H1 (cell line): ENCODE data around the gene RFX2. TPM values are rescaled to one million over a fixed set of nuclear protein-coding genes. Genes with fewer than 3 reads are reported as not detected.

ENCODE experiments used
- EP300 ChIP-seq, 2 experiments: IDR thresholded peaks; 1 replicate in 1 of 2; 2 replicates in 1 of 2; pipeline ENCODE4 v1.6.1; 2011 to 2012; ENCODE audit warnings: low read depth in 2 of 2, low read length in 2 of 2, mild to moderate bottlenecking in 2 of 2, borderline replicate concordance in 1 of 2, inconsistent platforms in 1 of 2, moderate library complexity in 1 of 2
- TBP ChIP-seq: IDR thresholded peaks from 2 replicates; pipeline ENCODE4 v1.6.1; 2011; ENCODE audit warnings: low read depth, low read length, improper control_type of control experiment
- polyA plus RNA-seq, 7 experiments: library from polyadenylated mRNA; depleted of rRNA in 3 of 7; stranded (reverse) in 5 of 7; unstranded in 2 of 7; fragments of >200 nt in 5 of 7; fragments of 200-250 nt in 2 of 7; gene quantifications; 1 replicate in 5 of 7; 2 replicates in 1 of 7; 4 replicates in 1 of 7; pipeline versions ENCODE4 v1.2.1 to v1.2.3, GENCODE V29; 2011 to 2013; ENCODE audit warnings: missing spikeins in 2 of 7, mixed read lengths in 2 of 7
- total RNA-seq: library from RNA; stranded (reverse); fragmentation: NEBNext Ultra II Directional; extraction: Animal tissue kit (Norgen Biotek cat#: 25700); gene quantifications from 2 replicates; pipeline ENCODE4 v1.2.1, GENCODE V29; 2021

Gene RFX2
- total and polyA plus RNA-seq, 2 of the 8 experiments (the other 6 are each of a cell fraction or from before 2014, with no cell fraction given), result 4.8 to 5.3 TPM

DNA sequence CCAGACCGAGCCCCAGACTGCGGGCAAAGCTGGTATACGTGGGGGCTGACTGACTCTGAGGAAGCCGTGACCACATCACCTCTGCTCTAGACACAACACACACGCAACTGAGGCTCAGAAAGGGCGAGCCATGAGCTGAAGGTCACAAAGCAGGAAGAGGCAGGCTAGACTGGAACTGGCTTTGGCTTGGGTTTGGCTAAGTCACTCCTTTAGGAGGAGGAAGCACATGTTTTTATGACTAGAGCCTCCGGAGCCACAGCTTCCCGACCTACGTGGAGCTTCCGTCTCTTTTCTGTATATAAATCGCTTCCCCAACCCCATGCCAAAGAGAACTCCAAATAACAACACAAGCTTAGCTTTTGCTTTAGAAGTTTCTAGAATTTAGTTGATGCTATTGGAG is 48.0 kb downstream of the RFX2 start (continued):
- no peak for TF ChIP-seq TBP
- TF ChIP-seq EP300 (IDR thresholded peaks at IDR 0.05; ENCODE audit: borderline replicate concordance in 1 of 2, low read depth in 2 of 2, low read length in 2 of 2), result no peak
